Loucy (cell line): ENCODE results near the gene CC2D1A.

Source experiments
- H2AFZ ChIP-seq: fragments of 200-600 bp; sonication (generic); 2 replicates; pipeline ENCODE4 v1.6.0; 2016; ENCODE audit warnings: antibody characterized with exemption, mild to moderate bottlenecking, low read length, moderate library complexity
- H3F3A ChIP-seq: fragments of 200-600 bp; 2 replicates; pipeline ENCODE4 v1.6.0; 2016; ENCODE audit warnings: antibody characterized with exemption, low read depth, mild to moderate bottlenecking
- H3K27me3 ChIP-seq: fragments of 200-600 bp; sonication (generic); 2 replicates; pipeline ENCODE4 v1.6.1; 2014; ENCODE audit warnings: low read length, mild to moderate bottlenecking; ENCODE audit not compliant: insufficient read depth, poor library complexity, severe bottlenecking
- H3K36me3 ChIP-seq: fragments of 200-600 bp; sonication (generic); 2 replicates; pipeline ENCODE4 v1.6.1; 2016; ENCODE audit warnings: low read length; ENCODE audit not compliant: insufficient read depth
- H3K4me1 ChIP-seq: fragments of 200-600 bp; sonication (generic); 2 replicates; pipeline ENCODE4 v1.5.1; 2014; ENCODE audit warnings: low read length, mild to moderate bottlenecking; ENCODE audit not compliant: insufficient read depth, poor library complexity, severe bottlenecking
- H3K4me2 ChIP-seq: fragments of 200-600 bp; sonication (generic); 2 replicates; pipeline ENCODE4 v1.6.0; 2014; ENCODE audit warnings: antibody characterized with exemption, low read length, low read depth, mild to moderate bottlenecking; ENCODE audit not compliant: poor library complexity, severe bottlenecking
- H3K4me3 ChIP-seq: fragments of 200-600 bp; sonication (generic); 2 replicates; pipeline ENCODE4 v1.5.1; 2014; ENCODE audit warnings: low read length, mild to moderate bottlenecking, mixed read lengths; ENCODE audit not compliant: poor library complexity, severe bottlenecking
- H3K79me2 ChIP-seq: fragments of 200-600 bp; sonication (generic); 2 replicates; pipeline ENCODE4 v1.6.1; 2014; ENCODE audit warnings: low read length; ENCODE audit not compliant: insufficient read depth
- H3K9ac ChIP-seq: fragments of 200-600 bp; sonication (generic); 2 replicates; pipeline ENCODE4 v1.6.0; 2014; ENCODE audit warnings: mild to moderate bottlenecking, low read depth, low read length, moderate library complexity; ENCODE audit not compliant: poor library complexity, severe bottlenecking
- H3K9me2 ChIP-seq: fragments of 200-600 bp; sonication (generic); replicated peaks from 2 replicates; pipeline ENCODE4 v1.6.1; 2016; ENCODE audit warnings: low read depth, low read length, mixed read lengths
- H3K9me3 ChIP-seq: fragments of 200-600 bp; sonication (generic); 2 replicates; pipeline ENCODE4 v1.6.1; 2014; ENCODE audit warnings: mild to moderate bottlenecking, antibody characterized with exemption, low read length, low read depth; ENCODE audit not compliant: insufficient read depth
- H4K20me1 ChIP-seq: fragments of 200-600 bp; sonication (generic); 2 replicates; pipeline ENCODE4 v1.6.0; 2014; ENCODE audit warnings: antibody characterized with exemption, low read length, mild to moderate bottlenecking; ENCODE audit not compliant: insufficient read depth, poor library complexity, severe bottlenecking
- EZH2phosphoT487 ChIP-seq: fragments of 200-600 bp; IDR thresholded peaks from 2 replicates; pipeline ENCODE4 v1.6.1; 2018; ENCODE audit warnings: antibody characterized with exemption, mild to moderate bottlenecking, moderate library complexity, borderline replicate concordance
- TF ChIP-seq, protein P1 (sequence below): fragments of 200-600 bp; sonication (generic); conservative IDR thresholded peaks from 2 replicates; pipeline ENCODE4 v1.5.1; 2014; ENCODE audit warnings: mild to moderate bottlenecking, antibody characterized with exemption, low read length

The CC2D1A gene

DNA sequence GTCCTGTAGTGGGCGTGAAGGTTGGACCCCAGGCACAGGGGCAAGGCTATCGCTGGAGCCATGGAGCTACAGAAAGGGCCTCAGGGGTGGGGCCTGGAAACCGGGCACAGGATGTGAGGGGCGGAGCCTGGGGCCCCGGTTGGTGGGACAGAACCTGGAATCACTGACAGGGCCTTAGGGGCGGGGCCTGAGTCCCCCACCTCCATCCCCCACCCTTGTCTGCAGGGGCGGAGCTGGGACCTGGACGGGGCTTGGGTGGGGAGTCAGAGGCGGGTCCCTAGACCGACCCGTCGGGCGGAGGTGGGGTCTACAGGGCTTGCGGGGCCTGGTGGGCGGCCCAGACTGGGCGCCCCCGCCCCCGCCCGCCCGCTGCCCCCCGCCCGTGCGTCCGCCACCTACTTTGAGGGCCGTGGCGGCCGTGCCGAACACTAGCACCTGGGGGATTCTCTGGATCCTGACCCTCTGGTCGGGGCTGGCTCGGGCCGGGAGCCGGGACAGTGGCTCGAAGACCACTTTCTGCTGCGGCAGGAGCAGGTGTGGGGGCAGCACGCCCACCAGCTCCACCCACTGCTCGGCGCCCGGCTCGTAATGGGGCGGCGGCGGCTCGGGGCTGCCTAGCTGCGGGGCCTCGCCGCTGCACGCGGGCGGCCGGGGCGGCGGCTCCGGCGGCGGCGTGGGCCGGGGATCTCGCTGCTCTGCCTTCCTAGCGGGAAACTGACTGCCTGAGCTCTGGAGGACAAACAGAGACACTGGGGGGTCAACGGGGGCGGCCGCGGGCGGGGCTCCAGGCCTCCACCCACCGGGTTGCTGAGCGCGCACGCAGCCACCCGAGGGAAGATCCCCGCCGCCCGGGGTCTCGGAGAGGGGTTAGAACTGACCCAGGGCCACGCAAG lies 72.6 kb downstream of the CC2D1A start:
- peaks cover 28% of the 10 kb centered on the region for H3K4me1 ChIP-seq
- H3K79me2 ChIP-seq, result no peaks in the 10 kb centered on the region
- no peaks in the 10 kb centered on the region for H3K9me3 ChIP-seq
- H3K36me3 ChIP-seq, result no peaks in the 10 kb centered on the region
- no peak overlapping the region for H3K9ac ChIP-seq
- no peaks in the 10 kb centered on the region for H4K20me1 ChIP-seq
- H2AFZ ChIP-seq, result no peak overlapping the region
- no peak overlapping the region for H3K4me3 ChIP-seq
- TF ChIP-seq, protein P1, sequence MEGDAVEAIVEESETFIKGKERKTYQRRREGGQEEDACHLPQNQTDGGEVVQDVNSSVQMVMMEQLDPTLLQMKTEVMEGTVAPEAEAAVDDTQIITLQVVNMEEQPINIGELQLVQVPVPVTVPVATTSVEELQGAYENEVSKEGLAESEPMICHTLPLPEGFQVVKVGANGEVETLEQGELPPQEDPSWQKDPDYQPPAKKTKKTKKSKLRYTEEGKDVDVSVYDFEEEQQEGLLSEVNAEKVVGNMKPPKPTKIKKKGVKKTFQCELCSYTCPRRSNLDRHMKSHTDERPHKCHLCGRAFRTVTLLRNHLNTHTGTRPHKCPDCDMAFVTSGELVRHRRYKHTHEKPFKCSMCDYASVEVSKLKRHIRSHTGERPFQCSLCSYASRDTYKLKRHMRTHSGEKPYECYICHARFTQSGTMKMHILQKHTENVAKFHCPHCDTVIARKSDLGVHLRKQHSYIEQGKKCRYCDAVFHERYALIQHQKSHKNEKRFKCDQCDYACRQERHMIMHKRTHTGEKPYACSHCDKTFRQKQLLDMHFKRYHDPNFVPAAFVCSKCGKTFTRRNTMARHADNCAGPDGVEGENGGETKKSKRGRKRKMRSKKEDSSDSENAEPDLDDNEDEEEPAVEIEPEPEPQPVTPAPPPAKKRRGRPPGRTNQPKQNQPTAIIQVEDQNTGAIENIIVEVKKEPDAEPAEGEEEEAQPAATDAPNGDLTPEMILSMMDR, result no peak
- TF ChIP-seq EZH2phosphoT487, result no peak
- no peaks in the 10 kb centered on the region for H3K27me3 ChIP-seq
- no peak overlapping the region for H3K4me2 ChIP-seq
- H3F3A ChIP-seq, result no peaks in the 10 kb centered on the region
- no peaks in the 10 kb centered on the region for H3K9me2 ChIP-seq

DNA sequence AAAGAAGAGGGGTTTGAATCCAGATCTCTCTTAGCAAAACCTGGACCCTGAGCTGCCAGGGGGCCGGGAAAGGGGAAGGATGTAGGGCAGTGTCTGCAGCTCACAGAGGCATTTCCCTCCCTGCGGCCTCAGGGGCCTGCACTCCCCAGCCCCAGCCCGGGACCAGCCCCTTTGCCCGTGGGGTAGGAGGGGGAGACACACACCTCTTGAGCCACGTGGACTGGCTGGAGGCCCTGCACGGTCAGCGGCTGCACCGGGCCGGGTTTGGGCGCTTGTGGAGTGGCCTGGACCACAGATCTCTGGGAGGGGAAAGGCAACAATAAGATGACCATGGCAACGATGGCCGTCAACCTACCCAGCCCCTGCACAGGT lies 73.2 kb downstream of the CC2D1A start:
- H3K9me3 ChIP-seq, result no peaks in the 10 kb centered on the region
- H3K36me3 ChIP-seq, result no peaks in the 10 kb centered on the region
- no peaks in the 10 kb centered on the region for H3F3A ChIP-seq
- no peaks in the 10 kb centered on the region for H3K9me2 ChIP-seq
- H3K27me3 ChIP-seq, result no peaks in the 10 kb centered on the region
- no peak overlapping the region for H3K4me2 ChIP-seq
- peaks cover 32% of the 10 kb centered on the region for H3K4me1 ChIP-seq
- H2AFZ ChIP-seq, result no peak overlapping the region
- H4K20me1 ChIP-seq, result no peaks in the 10 kb centered on the region
- no peaks in the 10 kb centered on the region for H3K79me2 ChIP-seq
- H3K4me3 ChIP-seq, result no peak overlapping the region
- TF ChIP-seq, protein P1, result no peak
- no peak for TF ChIP-seq EZH2phosphoT487
- no peak overlapping the region for H3K9ac ChIP-seq

DNA sequence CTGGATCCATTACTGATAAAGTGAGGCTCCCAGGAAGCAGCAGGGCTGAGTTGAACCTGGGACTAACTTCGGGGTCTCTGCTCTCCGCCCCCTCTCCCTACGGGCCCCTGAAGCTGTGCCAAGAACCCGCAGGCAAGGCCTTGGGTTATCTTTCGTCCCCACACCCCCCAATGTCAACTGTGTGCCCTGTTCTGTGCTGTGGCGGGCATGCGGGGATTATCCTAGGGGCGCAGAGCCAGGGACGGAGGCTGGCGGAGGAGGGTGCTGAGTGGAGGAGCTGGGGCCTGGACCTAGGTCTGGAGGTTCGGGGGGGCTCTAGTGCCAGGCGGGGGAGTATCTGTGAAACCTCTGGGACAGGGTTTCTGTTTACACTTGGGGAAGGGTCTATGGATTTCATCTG lies 73.7 kb downstream of the CC2D1A start:
- Histone ChIP-seq H3K9me2 (no peaks in the 10 kb centered on the region), H4K20me1 (no peaks in the 10 kb centered on the region), H2AFZ (no peak overlapping the region), H3K4me1 (peaks cover 37% of the 10 kb centered on the region), H3K4me3 (no peak overlapping the region), H3K9ac (no peak overlapping the region), H3K4me2 (no peak overlapping the region), H3K36me3 (no peaks in the 10 kb centered on the region), H3K79me2 (no peaks in the 10 kb centered on the region), H3K9me3 (no peaks in the 10 kb centered on the region), H3F3A (no peaks in the 10 kb centered on the region), H3K27me3 (no peaks in the 10 kb centered on the region)
- TF ChIP-seq, protein P1, result no peak
- no peak for TF ChIP-seq EZH2phosphoT487
